AG08396 (cell line): ENCODE data around the gene RMDN2.
"Not testable (repeated sequence)": the region's sequence is repeated elsewhere in the genome, so short reads cannot be mapped to it uniquely, and the experiment has no call there.

Experiments used
- DNase-seq: peaks from one replicate; pipeline ENCODE4 v3.0.0; 2012; ENCODE audit warnings: low spot score, mixed read lengths

RMDN2 gene

GRCh38 chr2:37898448-37898847 is 26.6 kb upstream of the RMDN2 start:
- no peak for DNase-seq

- no peak for DNase-seq
These were observed 22.1 kb upstream of the RMDN2 start for GRCh38 chr2:37902991-37903390.

GRCh38 chr2:37904425-37904824 is 20.7 kb upstream of the RMDN2 start:
- no peak for DNase-seq

- no peak for DNase-seq
These were observed 20.1 kb upstream of the RMDN2 start for GRCh38 chr2:37904993-37905392.

GRCh38 chr2:37906131-37906530 is 19.0 kb upstream of the RMDN2 start:
- no peak for DNase-seq

GRCh38 chr2:37907501-37908225 is 17.4 kb upstream of the RMDN2 start:
- DNase-seq: no peak

- no peak for DNase-seq
These were observed 13.7 kb upstream of the RMDN2 start for GRCh38 chr2:37911296-37911873.

GRCh38 chr2:37912056-37912455 is 13.0 kb upstream of the RMDN2 start:
- no peak for DNase-seq

GRCh38 chr2:37912616-37913015 is 12.5 kb upstream of the RMDN2 start:
- DNase-seq: no peak

- no peak for DNase-seq
These were observed 10.7 kb upstream of the RMDN2 start for GRCh38 chr2:37914340-37914739.

- DNase-seq: no peak
These were observed 9.3 kb upstream of the RMDN2 start for GRCh38 chr2:37915773-37916172.

- peak; percentile 63 for DNase-seq
These were observed 8.5 kb upstream of the RMDN2 start for GRCh38 chr2:37916512-37917082.

GRCh38 chr2:37917281-37918228 is 7.5 kb upstream of the RMDN2 start:
- no peak for DNase-seq

- no peak for DNase-seq
These were observed 6.3 kb upstream of the RMDN2 start for GRCh38 chr2:37918742-37919186.

GRCh38 chr2:37919631-37920032 is 5.5 kb upstream of the RMDN2 start:
- DNase-seq: no peak

- peak; percentile 24 for DNase-seq
These were observed 4.5 kb upstream of the RMDN2 start for GRCh38 chr2:37920570-37920969.

GRCh38 chr2:37921781-37922180 is 3.3 kb upstream of the RMDN2 start:
- no peak for DNase-seq

- no peak for DNase-seq
These were observed 1.6 kb upstream of the RMDN2 start for GRCh38 chr2:37923308-37924055.

- no peak for DNase-seq
These were observed 1.5 kb downstream of the RMDN2 start for GRCh38 chr2:37926635-37927034.

GRCh38 chr2:37928377-37928776 is 3.3 kb downstream of the RMDN2 start:
- no peak for DNase-seq

GRCh38 chr2:37930392-37930791 is 5.3 kb downstream of the RMDN2 start:
- DNase-seq: not testable (repeated sequence)

- DNase-seq: not testable (repeated sequence)
These were observed 7.8 kb downstream of the RMDN2 start for GRCh38 chr2:37932873-37933272.
